GM10847 (cell line): ENCODE measurements around the gene PRKG1.

Experiments
- POLR2A ChIP-seq: IDR thresholded peaks from 2 replicates; pipeline ENCODE4 v1.6.1; 2011; ENCODE audit not compliant: insufficient read length; ENCODE audit errors: extremely low read depth

PRKG1 gene

GRCh38 chr10:51888263-51888662 is 814.0 kb downstream of the PRKG1 start:
- no peak for TF ChIP-seq POLR2A

GRCh38 chr10:51892313-51892712 is 818.0 kb downstream of the PRKG1 start:
- TF ChIP-seq POLR2A, result no peak

- no peak for TF ChIP-seq POLR2A
Observed at GRCh38 chr10:51892965-51893658, 818.8 kb downstream of the PRKG1 start.

- no peak for TF ChIP-seq POLR2A
Observed at GRCh38 chr10:51894771-51895578, 820.7 kb downstream of the PRKG1 start.

GRCh38 chr10:51896849-51897248 is 822.6 kb downstream of the PRKG1 start:
- no peak for TF ChIP-seq POLR2A

- no peak for TF ChIP-seq POLR2A
Observed at GRCh38 chr10:51897560-51897959, 823.3 kb downstream of the PRKG1 start.

- TF ChIP-seq POLR2A, result no peak
Observed at GRCh38 chr10:51900180-51900579, 825.9 kb downstream of the PRKG1 start.

- TF ChIP-seq POLR2A, result no peak
Observed at GRCh38 chr10:51903675-51904074, 829.4 kb downstream of the PRKG1 start.

- TF ChIP-seq POLR2A, result no peak
Observed at GRCh38 chr10:51905032-51905431, 830.7 kb downstream of the PRKG1 start.

GRCh38 chr10:51907361-51907760 is 833.1 kb downstream of the PRKG1 start:
- TF ChIP-seq POLR2A, result no peak

GRCh38 chr10:51910189-51910588 is 835.9 kb downstream of the PRKG1 start:
- no peak for TF ChIP-seq POLR2A

- TF ChIP-seq POLR2A, result no peak
Observed at GRCh38 chr10:51910596-51910995, 836.3 kb downstream of the PRKG1 start.

- no peak for TF ChIP-seq POLR2A
Observed at GRCh38 chr10:51911723-51912122, 837.4 kb downstream of the PRKG1 start.

- TF ChIP-seq POLR2A, result no peak
Observed at GRCh38 chr10:51915031-51915542, 840.8 kb downstream of the PRKG1 start.

- no peak for TF ChIP-seq POLR2A
Observed at GRCh38 chr10:51918440-51918839, 844.2 kb downstream of the PRKG1 start.

GRCh38 chr10:51918884-51919325 is 844.6 kb downstream of the PRKG1 start:
- no peak for TF ChIP-seq POLR2A
